Measurements from ENCODE around the gene MACROD2. TPM values are rescaled to one million over a fixed set of nuclear protein-coding genes. Genes with fewer than 3 reads are reported as not detected.
"Not testable (repeated sequence)": the region's sequence is repeated elsewhere in the genome, so short reads cannot be mapped to it uniquely, and the experiment has no call there.

Gene MACROD2
- total RNA-seq, 1 experiment from 2014 or later: 1.6 TPM

- Histone ChIP-seq H3K4me1 (ENCODE audit: insufficient read depth, low read length) (no peaks in the 10 kb centered on the region), H3K79me2 (ENCODE audit: insufficient read depth, low read length) (no peaks in the 10 kb centered on the region), H3K4ac (ENCODE audit: low read depth, low read length) (no peak overlapping the region), H3K27me3 (ENCODE audit: insufficient read depth, low read length) (no peaks in the 10 kb centered on the region), H4K5ac (ENCODE audit: insufficient read length, low read depth, low read length) (no peak overlapping the region), H3K4me2 (ENCODE audit: insufficient read depth, insufficient read length, low read length) (no peak overlapping the region), H3K9me3 (ENCODE audit: control insufficient read depth, low read depth, low read length) (no peaks in the 10 kb centered on the region), H3K27ac (ENCODE audit: insufficient read length, low read depth, low read length) (no peak overlapping the region), H2BK20ac (ENCODE audit: low read depth, low read length, poor library complexity, severe bottlenecking) (no peak overlapping the region), H2BK15ac (ENCODE audit: low read depth, low read length) (no peak overlapping the region), H3K23ac (ENCODE audit: insufficient read length, low read depth, low read length) (no peak overlapping the region), H3K14ac (ENCODE audit: insufficient read depth, low read length) (no peak overlapping the region; the same call in 1 of the 2 replicates), H2BK12ac (ENCODE audit: insufficient read length, low read depth, low read length) (no peak overlapping the region), H4K8ac (replicated peaks; ENCODE audit: insufficient read length, low read depth, low read length) (no peak overlapping the region), H3K56ac (ENCODE audit: insufficient read length, low read depth, low read length) (no peak overlapping the region), H2AK5ac (ENCODE audit: insufficient read length, low read length) (no peak overlapping the region), H3K9ac (ENCODE audit: extremely low read depth, insufficient read length, low read length) (no peak overlapping the region), H4K20me1 (ENCODE audit: control insufficient read depth, insufficient read depth, insufficient read length) (no peaks in the 10 kb centered on the region), H4K91ac (ENCODE audit: insufficient read length, low read depth, low read length) (no peak overlapping the region), H3K79me1 (ENCODE audit: insufficient read depth, low read depth, low read length, poor library complexity, severe bottlenecking) (no peaks in the 10 kb centered on the region), H2BK5ac (ENCODE audit: insufficient read length, low read length) (no peak overlapping the region), H3K23me2 (ENCODE audit: insufficient read length, low read depth, low read length, poor library complexity, severe bottlenecking) (no peaks in the 10 kb centered on the region), H3K18ac (ENCODE audit: insufficient read length, low read depth, low read length) (no peak overlapping the region), H2AFZ (ENCODE audit: low read length) (no peak overlapping the region), H3T11ph (ENCODE audit: low read length) (no peak overlapping the region), H2BK120ac (ENCODE audit: low read depth, low read length, poor library complexity, severe bottlenecking) (no peak overlapping the region)
- no CpG with 5 or more reads among the region's 6 CpGs for WGBS (ENCODE audit: extremely low coverage, insufficient read length, low lambda C conversion rate)
- Mint-ChIP-seq H3K9me3 (peaks cover 2 to 3% of the 10 kb centered on the region in 2 experiments; a peak in 2 of 5 replicates), H3K4me3 (no peak overlapping the region), H3K4me1 (0 out of 4 replicates have a peak, but pooled peaks cover 0 to 3% of the 10 kb centered on the region in 2 experiments), H3K27ac (peak overlapping the region in 1 of 3 experiments; percentile 86; a peak in 1 of 7 replicates), H3K36me3 (ENCODE audit: insufficient read depth in 1 of 3, low read depth in 3 of 3) (peaks cover 0 to 6% (median 0%) of the 10 kb centered on the region in 3 experiments; a peak in 3 of 7 replicates), H3K27me3 (ENCODE audit: low read depth) (no peaks in the 10 kb centered on the region)
- TF ChIP-seq, protein P1, sequence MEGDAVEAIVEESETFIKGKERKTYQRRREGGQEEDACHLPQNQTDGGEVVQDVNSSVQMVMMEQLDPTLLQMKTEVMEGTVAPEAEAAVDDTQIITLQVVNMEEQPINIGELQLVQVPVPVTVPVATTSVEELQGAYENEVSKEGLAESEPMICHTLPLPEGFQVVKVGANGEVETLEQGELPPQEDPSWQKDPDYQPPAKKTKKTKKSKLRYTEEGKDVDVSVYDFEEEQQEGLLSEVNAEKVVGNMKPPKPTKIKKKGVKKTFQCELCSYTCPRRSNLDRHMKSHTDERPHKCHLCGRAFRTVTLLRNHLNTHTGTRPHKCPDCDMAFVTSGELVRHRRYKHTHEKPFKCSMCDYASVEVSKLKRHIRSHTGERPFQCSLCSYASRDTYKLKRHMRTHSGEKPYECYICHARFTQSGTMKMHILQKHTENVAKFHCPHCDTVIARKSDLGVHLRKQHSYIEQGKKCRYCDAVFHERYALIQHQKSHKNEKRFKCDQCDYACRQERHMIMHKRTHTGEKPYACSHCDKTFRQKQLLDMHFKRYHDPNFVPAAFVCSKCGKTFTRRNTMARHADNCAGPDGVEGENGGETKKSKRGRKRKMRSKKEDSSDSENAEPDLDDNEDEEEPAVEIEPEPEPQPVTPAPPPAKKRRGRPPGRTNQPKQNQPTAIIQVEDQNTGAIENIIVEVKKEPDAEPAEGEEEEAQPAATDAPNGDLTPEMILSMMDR (conservative IDR thresholded peaks at IDR 0.05): no peak
- no peak for DNase-seq
Measured at GRCh38 chr20:15012566-15012965, 1017.2 kb downstream of the MACROD2 start.

DNA sequence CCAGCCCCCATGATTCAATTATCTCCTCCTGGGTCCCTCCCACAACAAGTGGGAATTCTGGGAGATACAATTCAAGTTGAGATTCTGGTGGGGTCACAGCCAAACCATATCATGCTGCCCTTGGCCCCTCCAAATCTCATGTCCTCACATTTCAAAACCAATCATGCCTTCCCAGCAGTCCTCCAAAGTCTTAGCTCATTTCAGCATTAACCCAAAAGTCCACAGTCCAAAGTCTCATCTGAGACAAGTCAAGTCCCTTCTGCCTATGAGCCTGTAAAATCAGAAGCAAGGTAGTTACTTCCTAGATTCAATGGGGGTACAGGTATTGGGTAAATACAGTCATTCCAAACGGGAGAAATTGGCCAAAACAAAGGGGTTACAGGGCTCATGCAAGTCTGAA is 1021.6 kb downstream of the MACROD2 start:
- H3K56ac ChIP-seq (ENCODE audit: insufficient read length, low read depth, low read length); H3K9me3 Mint-ChIP-seq; H2BK120ac ChIP-seq (ENCODE audit: low read depth, low read length, poor library complexity, severe bottlenecking); H3K4me3 Mint-ChIP-seq; H2BK15ac ChIP-seq (ENCODE audit: low read depth, low read length); H3K9ac ChIP-seq (ENCODE audit: extremely low read depth, insufficient read length, low read length); H2AFZ ChIP-seq (ENCODE audit: low read length); H3K79me1 ChIP-seq (ENCODE audit: insufficient read depth, low read depth, low read length, poor library complexity, severe bottlenecking); H4K5ac ChIP-seq (ENCODE audit: insufficient read length, low read depth, low read length); DNase-seq; H3K23me2 ChIP-seq (ENCODE audit: insufficient read length, low read depth, low read length, poor library complexity, severe bottlenecking); H2BK12ac ChIP-seq (ENCODE audit: insufficient read length, low read depth, low read length); H4K91ac ChIP-seq (ENCODE audit: insufficient read length, low read depth, low read length); H3K23ac ChIP-seq (ENCODE audit: insufficient read length, low read depth, low read length); H4K20me1 ChIP-seq (ENCODE audit: control insufficient read depth, insufficient read depth, insufficient read length); H3K27me3 Mint-ChIP-seq (ENCODE audit: low read depth); H3K4ac ChIP-seq (ENCODE audit: low read depth, low read length); H3K27me3 ChIP-seq (ENCODE audit: insufficient read depth, low read length); H4K8ac ChIP-seq (replicated peaks; ENCODE audit: insufficient read length, low read depth, low read length); H3K14ac ChIP-seq (ENCODE audit: insufficient read depth, low read length); H3K18ac ChIP-seq (ENCODE audit: insufficient read length, low read depth, low read length); H3K9me3 ChIP-seq (ENCODE audit: control insufficient read depth, low read depth, low read length); H3K4me1 ChIP-seq (ENCODE audit: insufficient read depth, low read length); H2BK20ac ChIP-seq (ENCODE audit: low read depth, low read length, poor library complexity, severe bottlenecking); H3K79me2 ChIP-seq (ENCODE audit: insufficient read depth, low read length); H3K27ac Mint-ChIP-seq; H3K36me3 Mint-ChIP-seq (ENCODE audit: insufficient read depth in 1 of 3, low read depth in 3 of 3); H3K4me2 ChIP-seq (ENCODE audit: insufficient read depth, insufficient read length, low read length); H3K4me1 Mint-ChIP-seq; H3K27ac ChIP-seq (ENCODE audit: insufficient read length, low read depth, low read length); H3T11ph ChIP-seq (ENCODE audit: low read length); H2AK5ac ChIP-seq (ENCODE audit: insufficient read length, low read length); H2BK5ac ChIP-seq (ENCODE audit: insufficient read length, low read length): not testable (repeated sequence)
- WGBS (ENCODE audit: extremely low coverage, insufficient read length, low lambda C conversion rate): no CpG with 5 or more reads among the region's 1 CpG

Data from H9 (cell line).